Stimulated activated CD4-positive, alpha-beta T cell treated with anti-CD3 and anti-CD28 coated beads, Interleukin-4, amount 100 ng/mL, for 4 hours (primary cell): ENCODE results near the gene ALDH1L2.
"Not testable (repeated sequence)": the region's sequence is repeated elsewhere in the genome, so short reads cannot be mapped to it uniquely, and the experiment has no call there.

Experiments used
- DNase-seq, 2 experiments: peaks; one replicate each; pipeline ENCODE4 v3.0.0-alpha.2; 2020

The ALDH1L2 gene

DNA sequence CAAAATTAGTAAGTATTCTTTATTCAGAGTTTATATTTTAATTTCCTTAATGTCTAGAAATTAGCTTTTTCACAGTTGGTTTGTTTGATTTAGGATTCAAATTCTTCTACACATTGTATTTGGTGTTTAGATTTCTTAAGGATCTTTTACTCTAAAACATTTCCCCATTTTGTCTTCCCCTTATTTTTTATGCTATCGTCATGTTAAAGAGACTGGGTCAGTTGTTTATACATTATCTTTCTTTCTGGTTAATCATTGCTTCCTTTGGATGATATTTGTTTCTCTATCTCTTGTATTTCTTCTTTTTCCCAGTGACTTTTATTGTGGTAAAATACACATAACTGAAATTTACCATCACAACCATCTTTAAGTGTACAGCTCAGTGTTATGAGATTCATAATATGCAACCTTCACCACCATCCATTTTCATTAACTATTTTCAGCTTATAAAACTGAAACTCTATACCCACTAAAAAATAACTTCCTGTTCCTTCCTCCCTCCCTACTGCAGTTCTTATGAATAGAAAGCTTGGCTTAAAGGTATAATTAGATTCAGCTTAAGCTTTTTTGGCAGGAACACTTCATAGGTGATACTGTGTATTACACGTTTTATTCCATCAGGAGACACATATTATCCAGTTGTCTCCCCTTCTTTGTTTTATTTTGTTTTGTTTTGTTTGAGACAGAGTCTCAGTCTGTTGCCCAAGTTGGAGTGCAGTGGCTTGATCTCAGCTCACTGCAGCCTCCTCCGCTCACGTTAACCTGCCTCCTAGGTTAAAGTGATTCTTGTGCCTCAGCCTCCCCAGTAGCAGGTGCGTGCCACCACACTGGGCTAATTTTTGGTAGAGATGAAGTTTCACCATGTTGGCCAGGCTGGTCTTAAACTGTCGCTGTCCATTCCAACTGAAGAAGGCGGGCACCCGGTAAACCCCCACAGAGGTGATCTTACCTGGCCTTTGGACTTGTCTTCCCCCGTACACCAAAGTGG is 53.1 kb downstream of the ALDH1L2 start:
- DNase-seq = no peak

DNA sequence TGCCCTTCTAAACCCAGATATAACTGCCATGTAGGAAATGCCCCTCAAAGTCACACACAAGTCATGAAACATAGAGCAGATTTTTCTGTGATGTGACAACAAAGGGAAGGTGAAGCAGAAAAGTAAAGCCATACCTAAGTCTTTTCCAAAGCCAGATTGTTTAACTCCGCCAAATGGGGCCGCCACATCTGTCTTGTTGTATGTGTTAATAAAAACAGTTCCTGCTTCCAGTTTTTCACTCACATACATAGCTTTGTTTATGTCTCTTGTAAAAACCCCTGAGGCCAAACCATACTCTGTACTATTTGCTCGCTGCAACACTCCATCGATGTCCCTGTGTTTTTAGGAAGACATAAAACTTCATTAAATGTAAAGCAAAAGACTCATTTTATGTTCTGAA is 57.8 kb downstream of the ALDH1L2 start:
- no peak for DNase-seq

GRCh38 chr12:105025890-105026289 is 58.4 kb downstream of the ALDH1L2 start:
- DNase-seq = no peak

- DNase-seq = no peak
These were observed 59.3 kb downstream of the ALDH1L2 start for GRCh38 chr12:105024928-105025327.

DNA sequence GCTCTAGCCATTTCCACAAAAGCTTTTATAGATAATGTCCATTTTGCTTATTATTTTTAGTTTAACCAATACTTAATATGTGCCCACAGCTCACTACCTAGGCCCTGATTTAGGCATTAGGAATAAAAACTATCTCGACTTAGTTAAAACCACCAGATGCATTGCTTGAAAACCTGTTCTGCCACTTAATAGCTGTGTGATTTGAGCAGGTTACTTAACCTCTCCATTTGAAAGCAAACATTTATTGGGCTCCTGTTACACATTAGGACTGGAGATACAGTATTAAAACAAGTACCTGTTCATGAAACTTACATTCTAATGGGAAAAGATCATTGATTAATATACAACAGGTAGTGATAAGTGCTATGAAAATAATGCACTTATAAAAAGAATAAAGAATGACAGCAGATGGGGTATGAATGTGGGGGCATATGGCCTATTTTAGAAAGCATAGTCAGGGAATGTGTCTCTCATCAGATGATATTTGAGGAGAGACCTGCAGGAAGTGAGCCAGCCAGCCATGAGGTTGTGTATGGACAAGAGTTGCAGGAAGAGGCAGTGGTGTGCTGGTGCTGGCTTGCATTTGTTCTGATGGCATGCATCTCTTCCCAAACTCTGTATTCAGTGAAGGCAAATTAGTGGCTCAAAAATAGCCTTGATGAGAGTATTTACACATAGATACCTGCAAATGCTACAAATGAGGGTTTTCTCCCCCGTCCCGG is 63.9 kb downstream of the ALDH1L2 start:
- no peak for DNase-seq

GRCh38 chr12:105018776-105019175 is 65.5 kb downstream of the ALDH1L2 start:
- DNase-seq = no peak

DNA sequence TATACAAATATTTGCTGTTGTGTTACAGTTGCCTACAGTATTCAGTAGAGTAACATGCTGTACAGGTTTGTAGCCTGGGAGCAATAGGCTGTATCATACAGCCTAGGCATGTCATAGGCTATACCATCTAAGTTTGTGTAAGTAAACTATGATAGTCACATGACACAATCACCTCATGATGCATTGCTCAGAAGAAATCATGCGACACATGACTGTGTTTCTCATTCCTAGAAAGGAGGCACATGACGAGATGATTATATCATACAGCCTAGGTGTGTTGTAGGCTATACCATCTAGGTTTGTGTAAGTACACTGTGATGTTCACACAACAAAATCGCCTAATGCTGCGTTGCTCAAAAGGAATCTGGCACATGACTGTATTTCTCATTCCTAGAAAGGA is 66.2 kb downstream of the ALDH1L2 start:
- no peak for DNase-seq

DNA sequence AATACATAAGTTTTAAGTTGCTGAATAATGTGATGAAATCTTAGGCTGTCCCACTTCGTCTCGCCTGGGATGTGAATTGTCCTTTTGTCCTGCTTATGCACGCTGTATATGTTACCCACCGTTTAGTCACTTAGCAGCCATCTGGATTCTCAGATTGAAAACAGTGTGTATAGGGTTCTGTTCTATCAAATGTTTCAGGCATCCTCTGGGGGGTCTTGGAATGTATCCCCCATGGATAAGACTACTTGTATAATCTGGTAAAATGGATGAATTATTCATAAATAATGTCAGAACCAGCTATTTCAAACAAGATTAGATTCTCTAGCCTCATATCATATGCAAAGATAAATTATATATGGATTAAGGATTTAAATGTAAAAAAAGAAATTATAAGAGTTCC is 68.7 kb downstream of the ALDH1L2 start:
- no peak for DNase-seq

DNA sequence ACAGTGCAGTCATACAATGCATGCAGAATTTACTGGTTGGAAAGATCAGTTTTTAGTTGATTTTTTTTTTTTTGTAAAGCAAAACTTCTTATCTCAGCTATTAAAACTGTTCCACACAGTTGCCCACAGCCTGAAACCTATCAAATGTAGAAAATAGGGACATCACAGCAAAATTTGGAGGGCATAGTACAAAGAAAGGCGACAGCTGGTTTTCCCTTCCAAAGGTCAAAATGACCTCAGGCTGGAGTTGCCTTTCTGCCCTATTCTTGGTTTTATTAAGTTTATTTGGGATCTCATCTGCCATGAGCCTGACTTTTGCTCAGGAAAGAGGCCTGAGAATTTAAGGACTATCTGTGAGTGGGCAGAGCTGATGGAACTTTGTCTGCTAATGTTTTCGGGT is 69.7 kb downstream of the ALDH1L2 start:
- no peak for DNase-seq

GRCh38 chr12:105013892-105014291 is 70.4 kb downstream of the ALDH1L2 start:
- no peak for DNase-seq

DNA sequence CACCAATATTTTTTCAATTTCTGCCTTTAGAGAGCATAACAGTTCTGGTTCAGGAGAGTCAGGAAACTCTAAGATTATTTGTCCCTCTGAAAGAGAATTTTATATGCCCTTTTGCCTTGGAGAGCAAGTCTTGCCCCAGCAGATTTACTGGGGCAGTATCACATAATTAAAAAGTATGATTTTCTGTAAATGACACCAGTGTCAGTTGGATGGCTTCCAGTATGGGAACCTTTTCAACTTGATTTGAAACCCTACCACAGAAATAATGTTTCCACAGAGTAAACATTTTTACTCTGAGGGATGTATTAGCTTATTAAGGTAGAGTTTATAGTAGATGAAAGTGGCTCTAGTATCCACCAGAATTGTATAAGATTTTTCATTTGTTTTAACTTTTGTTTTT is 82.8 kb downstream of the ALDH1L2 start:
- no peak for DNase-seq

GRCh38 chr12:104999347-104999685 is 84.9 kb downstream of the ALDH1L2 start:
- DNase-seq = no peak

DNA sequence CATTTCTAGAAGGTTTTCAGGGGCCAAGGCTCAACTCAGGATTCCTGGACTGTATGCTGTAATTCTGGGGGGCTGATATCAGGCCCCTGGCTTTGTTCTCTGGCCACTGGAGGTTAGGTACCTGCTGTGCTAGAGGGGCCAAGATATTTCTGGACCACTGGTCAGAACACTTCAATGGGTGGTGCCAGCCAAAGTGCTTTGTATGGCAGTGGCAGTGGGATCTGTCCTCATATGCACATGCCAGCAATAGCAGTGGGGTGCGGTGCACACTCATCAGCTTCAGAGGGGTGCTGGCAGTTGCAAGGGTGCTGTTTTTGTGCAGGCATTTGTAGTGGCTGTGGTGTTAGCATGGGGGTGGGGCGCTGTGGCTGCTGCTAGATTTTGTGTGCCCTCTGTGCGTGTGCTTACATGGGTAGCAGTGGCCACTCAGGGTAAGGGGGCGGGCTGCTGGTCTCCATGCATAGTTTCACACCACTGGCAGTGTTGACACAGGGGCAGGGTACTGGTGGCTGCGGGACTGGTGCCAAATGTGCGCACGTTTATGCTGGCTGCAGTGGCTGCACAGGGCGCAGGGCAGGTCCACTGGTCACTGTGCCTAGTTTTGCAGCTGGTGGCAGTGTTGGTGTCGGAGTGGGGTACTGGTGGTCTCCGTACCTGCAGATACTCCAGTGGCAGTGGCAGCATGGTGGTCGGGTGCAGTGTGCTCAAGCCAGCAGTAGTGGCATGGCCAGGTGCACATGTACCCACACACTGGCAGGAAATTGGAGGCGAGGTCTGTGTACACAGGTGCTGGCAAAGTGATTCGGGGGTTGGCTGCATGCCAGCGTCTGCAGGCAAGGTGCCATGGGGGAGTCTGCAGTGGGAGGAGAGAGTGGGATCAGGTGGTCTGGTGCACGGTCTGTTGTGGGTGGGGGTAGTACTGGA is 85.6 kb downstream of the ALDH1L2 start:
- no peak for DNase-seq

GRCh38 chr12:104997541-104997940 is 86.7 kb downstream of the ALDH1L2 start:
- no peak for DNase-seq

GRCh38 chr12:104994336-104994735 is 89.9 kb downstream of the ALDH1L2 start:
- no peak for DNase-seq

DNA sequence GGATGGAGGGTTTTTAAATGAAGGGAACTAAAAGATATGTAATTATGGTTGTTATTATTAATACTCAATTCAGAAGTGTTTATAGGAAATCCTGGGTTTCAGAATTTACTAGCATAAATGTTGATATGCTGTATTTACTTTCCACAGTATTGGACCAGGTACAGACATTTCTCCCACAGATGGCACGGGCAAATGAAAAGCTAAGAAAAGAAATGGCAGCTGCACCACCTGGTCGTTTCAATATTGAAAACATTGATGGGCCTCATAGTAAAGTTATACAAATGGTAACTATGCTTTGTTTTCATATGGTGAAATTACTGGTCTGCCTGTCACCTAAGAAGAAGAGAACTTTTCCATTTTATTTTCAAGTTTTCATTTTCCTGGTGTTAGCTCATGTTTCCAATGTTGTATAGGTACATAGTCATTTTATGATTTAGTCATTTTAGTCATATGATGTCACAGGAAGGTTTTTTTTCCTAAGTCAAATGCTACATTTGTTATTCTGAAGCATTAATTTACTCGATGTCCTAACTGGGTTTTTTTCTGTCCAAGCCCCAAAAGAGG is 92.6 kb downstream of the ALDH1L2 start:
- DNase-seq = no peak

DNA sequence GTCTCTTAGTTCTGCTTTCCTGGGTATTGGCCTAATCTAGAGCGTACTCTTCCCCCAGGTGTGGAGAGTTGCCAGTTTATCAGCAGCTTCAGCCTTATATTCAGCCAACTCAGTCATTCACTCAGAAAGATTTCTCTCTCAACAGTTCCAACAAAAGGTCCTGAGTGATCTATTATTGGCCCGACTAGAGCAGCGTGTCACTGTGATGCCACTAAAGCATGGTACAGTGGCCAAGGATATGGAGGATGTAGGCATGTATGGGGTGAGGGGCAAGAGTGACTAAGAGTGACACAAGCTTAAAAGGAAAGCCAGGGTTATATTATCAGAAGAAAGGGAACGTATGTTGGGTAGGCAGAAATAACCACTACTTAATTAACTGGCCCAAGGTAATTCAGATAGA is 93.3 kb downstream of the ALDH1L2 start:
- no peak for DNase-seq

DNA sequence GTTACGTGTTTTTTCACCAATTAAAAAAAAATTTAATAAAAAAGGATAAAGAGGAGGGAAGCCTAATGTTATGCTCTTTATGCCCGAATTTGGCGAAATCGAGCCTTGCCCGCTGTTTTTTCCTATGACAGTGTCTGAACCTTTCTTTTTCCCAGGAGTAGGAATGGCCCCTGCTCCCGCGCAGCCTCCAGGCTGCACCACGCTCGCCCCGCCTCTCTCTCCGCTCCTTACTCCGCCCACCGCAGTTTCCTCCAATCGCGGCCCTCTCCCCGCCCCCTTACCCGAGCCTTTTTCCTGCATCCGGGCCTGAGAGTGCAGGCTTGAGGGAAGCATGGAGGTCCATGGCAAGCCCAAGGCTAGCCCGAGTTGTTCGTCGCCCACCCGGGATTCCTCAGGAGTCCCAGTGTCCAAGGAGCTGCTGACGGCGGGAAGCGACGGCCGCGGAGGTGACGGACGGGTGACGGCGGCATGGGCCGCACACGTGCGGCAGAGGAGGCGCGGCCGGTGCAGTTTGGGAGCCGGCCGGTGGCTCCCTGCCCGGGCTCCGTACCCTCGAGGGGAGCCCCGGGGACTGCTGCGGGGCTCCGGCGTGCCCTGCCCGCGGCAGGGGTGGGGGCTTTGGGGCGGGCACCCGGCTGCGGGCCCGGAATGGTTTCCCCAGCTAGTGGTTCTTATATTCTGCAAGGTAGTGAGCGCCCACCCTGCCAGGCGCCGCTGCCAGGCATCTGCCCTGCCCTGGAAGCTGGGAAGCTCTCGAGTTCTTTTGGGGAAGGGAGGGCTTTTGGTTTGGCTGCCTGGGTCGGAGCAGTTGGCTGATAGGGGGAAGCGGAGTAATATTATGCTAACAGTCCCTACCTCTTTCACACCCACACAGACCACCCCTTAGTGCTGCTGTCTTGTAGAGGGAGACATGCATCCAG is 98.0 kb downstream of the ALDH1L2 start, which contains the start of gene NOPCHAP1:
NOPCHAP1 (plus strand) TSS at position 295 of the 920 bp plus-strand sequence; CDS start at position 332, 37 bp downstream.
- DNase-seq = peak; percentile 81 to 82

- DNase-seq = no peak
These were observed 99.1 kb downstream of the ALDH1L2 start for GRCh38 chr12:104985206-104985605.

- not testable (repeated sequence) for DNase-seq
These were observed 106.6 kb downstream of the ALDH1L2 start for GRCh38 chr12:104977688-104978087.

DNA sequence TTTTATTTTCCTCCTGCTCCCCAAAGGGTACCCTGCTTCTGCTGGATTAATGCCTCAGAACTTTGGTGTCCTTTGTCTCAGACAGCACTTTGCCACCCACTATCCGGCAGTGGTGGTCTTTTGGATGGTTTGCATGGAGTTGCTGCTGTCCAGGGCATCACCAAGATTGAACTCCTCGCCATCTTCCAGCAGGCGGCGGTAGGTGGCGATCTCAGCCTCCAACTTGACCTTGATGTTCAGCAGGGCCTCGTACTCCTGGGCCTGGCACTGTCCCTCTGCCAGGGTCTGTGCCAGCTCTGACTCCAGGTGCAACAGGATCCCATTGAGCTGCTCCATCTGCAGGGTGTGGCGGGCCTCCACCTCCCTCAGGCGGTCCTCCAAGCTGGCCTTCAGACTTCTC is 107.6 kb downstream of the ALDH1L2 start:
- no peak for DNase-seq
